Breast epithelium (tissue), 4 donors: Measurements from ENCODE around the gene TTF2. TPM values are rescaled to one million over a fixed set of nuclear protein-coding genes. Genes with fewer than 3 reads are reported as not detected.

ENCODE experiments used
- DNase-seq, 2 donors: peaks; one replicate each; pipeline ENCODE4 v3.0.0-alpha.2; 2019; ENCODE audit warnings: low spot score in 2 of 2
- H3K27ac ChIP-seq, 2 donors: fragments of 200-600 bp; sonication (generic) in 1 of 2; one replicate each; pipeline ENCODE4 v1.5.1; 2016 to 2019; ENCODE audit warnings: mild to moderate bottlenecking in 1 of 2
- H3K27me3 ChIP-seq, 2 donors: fragments of 200-600 bp; sonication (generic) in 1 of 2; one replicate each; pipeline versions ENCODE4 v1.5.1 to v1.6.0; 2017 to 2019; ENCODE audit warnings: control low read depth in 1 of 2, mild to moderate bottlenecking in 1 of 2
- H3K36me3 ChIP-seq: fragments of 200-600 bp; one replicate; pipeline ENCODE4 v1.5.1; 2019
- H3K4me1 ChIP-seq, 2 donors: fragments of 200-600 bp; sonication (generic); one replicate each; pipeline ENCODE4 v1.5.1; 2016 to 2019; ENCODE audit warnings: control low read depth in 1 of 2
- H3K4me3 ChIP-seq, 3 donors: fragments of 200-600 bp; sonication (generic); 1 replicate in 2 of 3; 2 replicates in 1 of 3; pipeline ENCODE4 v1.5.1; 2016 to 2019; ENCODE audit warnings: mild to moderate bottlenecking in 3 of 3, moderate library complexity in 2 of 3
- H3K9me3 ChIP-seq, 2 donors: fragments of 200-600 bp; sonication (generic) in 1 of 2; one replicate each; pipeline ENCODE4 v1.5.1; 2016 to 2019; ENCODE audit warnings: control low read depth in 1 of 2
- CTCF ChIP-seq, 3 donors: fragments of 450-650 bp; IDR thresholded peaks; one replicate each; pipeline ENCODE4 v1.5.1; 2016 to 2017; ENCODE audit warnings: antibody characterized with exemption in 3 of 3, mild to moderate bottlenecking in 3 of 3, moderate library complexity in 3 of 3
- POLR2A ChIP-seq: fragments of 450-650 bp; IDR thresholded peaks from one replicate; pipeline ENCODE4 v1.6.1; 2016; ENCODE audit warnings: antibody characterized with exemption, mild to moderate bottlenecking, moderate library complexity
- POLR2AphosphoS5 ChIP-seq, 3 donors: sonication (generic); formaldehyde crosslinking; IDR thresholded peaks; one replicate each; pipeline ENCODE4 v1.6.1; 2017; ENCODE audit warnings: antibody characterized with exemption in 3 of 3
- intact Hi-C: fragments of 100-400 bp; cut with DNase I; formaldehyde crosslinking; loops from one replicate; pipeline ENCODE4 v1.15.1; 2023; ENCODE audit warnings: low total_unique reads
- total RNA-seq, 3 donors: library from RNA; depleted of rRNA; stranded (reverse); fragments of >200 nt; gene quantifications; one replicate each; pipeline ENCODE4 v1.1.0, GENCODE V29; 2016

Gene TTF2
- total RNA-seq, 3 donors from 2014 or later = 15.5 to 24.7 (median 24.6) TPM

GRCh38 chr1:117138106-117138505 lies 78.0 kb downstream of the TTF2 start:
- intact Hi-C loops = loop anchor here (5.0 kb wide), 1 partner anchor 141 kb away; no protein-coding TSS in a partner anchor
- no peak overlapping the region for H3K4me3 ChIP-seq
- no peak for DNase-seq
- no peaks in the 10 kb centered on the region for H3K36me3 ChIP-seq
- H3K4me1 ChIP-seq = no peaks in the 10 kb centered on the region
- H3K27me3 ChIP-seq = no peaks in the 10 kb centered on the region
- TF ChIP-seq CTCF (IDR thresholded peaks at IDR 0.05) (no peak), POLR2AphosphoS5 (IDR thresholded peaks at IDR 0.05) (no peak), POLR2A (no peak)
- H3K27ac ChIP-seq = no peak overlapping the region
- H3K9me3 ChIP-seq = no peaks in the 10 kb centered on the region

GRCh38 chr1:117138561-117138960 lies 78.4 kb downstream of the TTF2 start:
- no peaks in the 10 kb centered on the region for H3K27me3 ChIP-seq
- no peaks in the 10 kb centered on the region for H3K4me1 ChIP-seq
- H3K9me3 ChIP-seq = no peaks in the 10 kb centered on the region
- DNase-seq = no peak
- intact Hi-C loops = loop anchor here (5.0 kb wide), 1 partner anchor 141 kb away; no protein-coding TSS in a partner anchor
- H3K36me3 ChIP-seq = no peaks in the 10 kb centered on the region
- no peak overlapping the region for H3K4me3 ChIP-seq
- no peak for TF ChIP-seq POLR2AphosphoS5 (IDR thresholded peaks at IDR 0.05)
- TF ChIP-seq POLR2A = no peak
- no peak overlapping the region for H3K27ac ChIP-seq

- no peak overlapping the region for H3K4me3 ChIP-seq
- intact Hi-C loops = no loop called here
- H3K27ac ChIP-seq = no peak overlapping the region
- no peaks in the 10 kb centered on the region for H3K27me3 ChIP-seq
- H3K36me3 ChIP-seq = no peaks in the 10 kb centered on the region
- no peaks in the 10 kb centered on the region for H3K9me3 ChIP-seq
- H3K4me1 ChIP-seq = no peaks in the 10 kb centered on the region
- no peak for DNase-seq
- TF ChIP-seq CTCF (IDR thresholded peaks at IDR 0.05) (no peak), POLR2AphosphoS5 (IDR thresholded peaks at IDR 0.05) (no peak), POLR2A (no peak)
These were observed 82.1 kb downstream of the TTF2 start for GRCh38 chr1:117142200-117142599.

GRCh38 chr1:117143172-117143571 lies 83.0 kb downstream of the TTF2 start:
- no peak for TF ChIP-seq POLR2A
- TF ChIP-seq CTCF (IDR thresholded peaks at IDR 0.05) = no peak
- TF ChIP-seq POLR2AphosphoS5 (IDR thresholded peaks at IDR 0.05) = no peak
- no peak overlapping the region for H3K27ac ChIP-seq
- intact Hi-C loops = no loop called here

GRCh38 chr1:117143871-117144270 lies 83.7 kb downstream of the TTF2 start:
- Histone ChIP-seq H3K9me3 (no peaks in the 10 kb centered on the region), H3K36me3 (no peaks in the 10 kb centered on the region), H3K27me3 (no peaks in the 10 kb centered on the region), H3K27ac (no peak overlapping the region), H3K4me3 (no peak overlapping the region), H3K4me1 (no peaks in the 10 kb centered on the region)
- DNase-seq = no peak
- TF ChIP-seq CTCF (IDR thresholded peaks at IDR 0.05) (no peak), POLR2AphosphoS5 (IDR thresholded peaks at IDR 0.05) (no peak), POLR2A (no peak)
- intact Hi-C loops = no loop called here

More at GRCh38 chr1:117143172-117143571, 83.0 kb downstream of the TTF2 start:
- H3K36me3 ChIP-seq = no peaks in the 10 kb centered on the region
- DNase-seq = no peak
- H3K27me3 ChIP-seq = no peaks in the 10 kb centered on the region
- no peak overlapping the region for H3K4me3 ChIP-seq
- H3K4me1 ChIP-seq = no peaks in the 10 kb centered on the region
- H3K9me3 ChIP-seq = no peaks in the 10 kb centered on the region

GRCh38 chr1:117146072-117146471 lies 85.9 kb downstream of the TTF2 start:
- Histone ChIP-seq H3K4me3 (no peak overlapping the region), H3K27ac (peak overlapping the region in 1 of 2 donors; percentile 9), H3K4me1 (no peaks in the 10 kb centered on the region), H3K9me3 (no peaks in the 10 kb centered on the region), H3K27me3 (no peaks in the 10 kb centered on the region), H3K36me3 (no peaks in the 10 kb centered on the region)
- intact Hi-C loops = no loop called here
- TF ChIP-seq POLR2A (no peak), POLR2AphosphoS5 (IDR thresholded peaks at IDR 0.05) (no peak), CTCF (IDR thresholded peaks at IDR 0.05) (no peak)
- no peak for DNase-seq
